HepG2 (cell line): ENCODE results near the gene ADGRB2. TPM values are rescaled to one million over a fixed set of nuclear protein-coding genes. Genes with fewer than 3 reads are reported as not detected.

Source experiments
- ATAC-seq: fragments of 200-7000 bp; cut with Tn5 transposase; 3 replicates; pipeline ENCODE4 v1.9.1; 2020; ENCODE audit warnings: mild to moderate bottlenecking, moderate library complexity
- BruUV-seq: library from RNA; stranded (reverse); fragments of 400-500 nt; replicated peaks from 2 replicates; lab custom pipeline; 2021; lab: Mats Ljungman, UMichigan
- CTCF ChIA-PET: fragments of 300-600 bp; formaldehyde crosslinking; extraction: SDS; loops from one replicate; lab custom pipeline; 2021; ENCODE audit warnings: low total read pairs, inconsistent platforms, low intra/inter-chr PET ratio; lab: Yijun Ruan, JAX
- POLR2A ChIA-PET: fragments of 350-600 bp; sonication (Branson Sonifier 250); formaldehyde crosslinking; loops from one replicate; lab custom pipeline; 2020; ENCODE audit warnings: antibody characterized with exemption, inconsistent platforms; lab: Yijun Ruan, JAX
- DNase-seq: peaks from one replicate; pipeline ENCODE4 v3.0.0-alpha.2; 2015; ENCODE audit warnings: low spot score
- FAIRE-seq: peaks from 3 replicates; lab custom pipeline; 2011; peaks lifted over from hg19 to GRCh38; lab: Jason Lieb, UNC
- H2AFZ ChIP-seq: one replicate; pipeline ENCODE4 v1.6.1; 2011; ENCODE audit warnings: low read length, inconsistent platforms
- H3K27ac ChIP-seq: fragments of 300-600 bp; 3 replicates; pipeline ENCODE4 v1.8.0; 2011; ENCODE audit warnings: mixed run types, mild to moderate bottlenecking, mixed read lengths, low read length, inconsistent platforms; ENCODE audit not compliant: insufficient read depth; ENCODE audit errors: extremely low read length
- H3K27me3 ChIP-seq, 2 experiments: fragments of 200-600 bp in 1 of 2; 2 replicates in 1 of 2; 3 replicates in 1 of 2; pipeline versions ENCODE4 v1.6.0 to v1.8.0; 2011; ENCODE audit warnings: low read length in 2 of 2, mild to moderate bottlenecking in 2 of 2, moderate library complexity in 2 of 2, inconsistent platforms in 1 of 2; ENCODE audit not compliant: insufficient read depth in 2 of 2, control insufficient read depth in 1 of 2
- H3K36me3 ChIP-seq, 2 experiments: fragments of 200-600 bp in 1 of 2; replicated peaks in 1 of 2; 2 replicates in 1 of 2; 3 replicates in 1 of 2; pipeline versions ENCODE4 v1.5.1 to v1.8.0; 2011; ENCODE audit warnings: low read length in 2 of 2, inconsistent platforms in 1 of 2; ENCODE audit not compliant: insufficient read depth in 2 of 2, control insufficient read depth in 1 of 2
- H3K4me1 ChIP-seq: 2 replicates; pipeline ENCODE4 v1.5.1; 2012; ENCODE audit warnings: low read length, inconsistent platforms; ENCODE audit not compliant: insufficient read depth
- H3K4me2 ChIP-seq: 2 replicates; pipeline ENCODE4 v1.6.0; 2011; ENCODE audit warnings: low read depth, low read length, inconsistent platforms
- H3K4me3 ChIP-seq, 3 experiments: fragments of 200-600 bp in 1 of 3; sonication (generic), shearing (Covaris generic) in 1 of 3; replicated peaks in 1 of 3; 2 replicates each; pipeline ENCODE4 v1.5.1; 2011 to 2016; ENCODE audit warnings: low read length in 3 of 3, inconsistent platforms in 2 of 3, low read depth in 2 of 3, mild to moderate bottlenecking in 2 of 3, control low read depth in 1 of 3, mixed read lengths in 1 of 3; ENCODE audit not compliant: insufficient read depth in 1 of 3
- H3K79me2 ChIP-seq: one replicate; pipeline ENCODE4 v1.6.1; 2011; ENCODE audit warnings: low read length, inconsistent platforms; ENCODE audit not compliant: insufficient read depth
- H3K9ac ChIP-seq: 2 replicates; pipeline ENCODE4 v1.6.0; 2011; ENCODE audit warnings: mild to moderate bottlenecking, low read depth, low read length, inconsistent platforms; ENCODE audit not compliant: insufficient read depth
- H3K9me3 ChIP-seq: 2 replicates; pipeline ENCODE4 v1.5.1; 2012; ENCODE audit warnings: mild to moderate bottlenecking, low read length
- H4K20me1 ChIP-seq: 2 replicates; pipeline ENCODE4 v1.6.0; 2011; ENCODE audit warnings: inconsistent platforms, mild to moderate bottlenecking, low read length, moderate library complexity; ENCODE audit not compliant: insufficient read depth
- ELF4 ChIP-seq: sonication (generic); formaldehyde crosslinking; IDR thresholded peaks from 2 replicates; pipeline ENCODE4 v1.5.0; 2020; ENCODE audit warnings: missing genetic modification reagents, mild to moderate bottlenecking, moderate library complexity, borderline replicate concordance
- FOXO1 ChIP-seq: sonication (generic); formaldehyde crosslinking; IDR thresholded peaks from 2 replicates; pipeline ENCODE4 v1.4.0; 2020; ENCODE audit warnings: missing genetic modification reagents
- POGZ ChIP-seq: sonication (generic); formaldehyde crosslinking; IDR thresholded peaks from 2 replicates; pipeline ENCODE4 v1.4.0; 2020; ENCODE audit warnings: mild to moderate bottlenecking, missing genetic modification reagents
- ZNF180 ChIP-seq: sonication (generic); formaldehyde crosslinking; IDR thresholded peaks from 2 replicates; pipeline ENCODE4 v1.4.0; 2020; ENCODE audit warnings: low read depth, missing genetic modification reagents, borderline replicate concordance
- ZNF224 ChIP-seq: sonication (generic); formaldehyde crosslinking; IDR thresholded peaks from 2 replicates; pipeline ENCODE4 v1.5.0; 2020; ENCODE audit warnings: mild to moderate bottlenecking, missing genetic modification reagents
- ZNF746 ChIP-seq: sonication (generic); formaldehyde crosslinking; IDR thresholded peaks from 2 replicates; pipeline ENCODE4 v1.8.0; 2022; ENCODE audit warnings: mild to moderate bottlenecking, missing genetic modification reagents
- WGBS: methylation state at CpG from one replicate; pipeline ENCODE4 v1.1.6; 2017; ENCODE audit warnings: low lambda C conversion rate; 5-methylcytosine and 5-hydroxymethylcytosine counted together
- in situ Hi-C: cut with HindIII; loops from 2 replicates; pipeline ENCODE4 v1.10.0; 2017; ENCODE audit warnings: low pct_unique_long_range_greater_than_20kb; ENCODE audit not compliant: extremely low pct_ligation_motif_present
- intact Hi-C: fragments of 100-400 bp; cut with micrococcal nuclease; formaldehyde crosslinking; loops from one replicate; pipeline ENCODE4 v1.10.0; 2022; ENCODE audit not compliant: unreplicated experiment
- polyA plus RNA-seq, 8 experiments: library from polyadenylated mRNA; depleted of rRNA in 3 of 8; stranded (reverse) in 7 of 8; unstranded in 1 of 8; fragments of >200 nt; fragmentation: Illumina TruSeq in 4 of 8; extraction: Trizol in 4 of 8; gene quantifications; 2 replicates each; pipeline versions ENCODE4 v1.2.1 to v1.2.3, GENCODE V29; 2011 to 2016; ENCODE audit warnings: low read depth in 4 of 8, missing spikeins in 1 of 8, mixed read lengths in 1 of 8; ENCODE audit not compliant: insufficient read depth in 1 of 8
- total RNA-seq, 5 experiments: library from RNA; depleted of rRNA; stranded (reverse); fragments of >200 nt; fragmentation: Illumina TruSeq; extraction: Trizol; gene quantifications; 2 replicates each; pipeline ENCODE4 v1.2.3, GENCODE V29; 2016; ENCODE audit warnings: low read depth in 1 of 5
- TF ChIP-seq, protein P1 (sequence below): sonication (generic); formaldehyde crosslinking; IDR thresholded peaks from 2 replicates; pipeline ENCODE4 v1.4.0; 2020; ENCODE audit warnings: mild to moderate bottlenecking, missing genetic modification reagents, borderline replicate concordance

Gene ADGRB2
- total and polyA plus RNA-seq, 2 of the 13 experiments (the other 11 are each of a cell fraction or from before 2014, with no cell fraction given), result 0.03 to 0.09 TPM

DNA sequence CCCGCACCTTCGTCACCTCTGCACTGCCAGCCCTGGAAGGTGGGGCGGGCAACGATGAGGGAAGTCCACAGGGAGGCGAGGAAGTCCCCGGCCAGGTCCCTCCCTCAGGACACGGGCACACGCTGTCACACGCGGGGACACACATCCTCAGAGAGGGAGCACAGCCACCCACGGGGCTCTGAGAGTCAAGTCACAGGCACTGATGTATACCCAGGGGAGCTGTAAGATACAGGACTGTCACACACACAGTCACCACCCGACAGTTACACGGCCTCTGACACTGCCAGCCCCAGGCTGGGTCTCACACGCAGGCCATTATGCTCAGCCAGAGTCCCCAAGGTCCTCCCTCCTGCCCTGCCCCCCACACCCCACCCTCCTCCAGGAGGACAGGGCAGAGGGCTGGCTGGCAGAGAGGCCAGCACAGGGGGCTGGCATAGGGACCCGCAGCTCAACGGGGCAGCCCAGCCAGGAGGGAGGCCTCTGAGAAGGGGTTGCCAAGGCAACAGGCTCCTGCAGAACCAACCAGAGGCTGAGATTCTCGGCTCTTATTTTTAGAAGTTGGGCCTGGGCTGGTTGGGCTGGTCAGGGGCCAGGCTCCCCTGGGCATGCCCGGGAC is 17.7 kb upstream of the ADGRB2 start:
- H3K27me3 ChIP-seq, result peaks cover 5 to 18% of the 10 kb centered on the region in 2 experiments; a peak in 4 of 5 replicates
- H3K4me2 ChIP-seq, result no peak overlapping the region
- no peaks in the 10 kb centered on the region for H4K20me1 ChIP-seq
- DNase-seq (no peak), FAIRE-seq (no peak)
- BruUV-seq, result no TSS peak
- no peaks in the 10 kb centered on the region for H3K4me1 ChIP-seq
- H3K4me3 ChIP-seq, result no peak overlapping the region
- in situ Hi-C loops, result no loop called here
- POLR2A ChIA-PET, result no interaction called here
- no peak overlapping the region for H3K27ac ChIP-seq
- intact Hi-C loops, result no loop called here
- CTCF ChIA-PET, result no interaction called here
- no peaks in the 10 kb centered on the region for H3K9me3 ChIP-seq
- H3K9ac ChIP-seq, result no peak overlapping the region
- no peak overlapping the region for H2AFZ ChIP-seq
- WGBS, result 38% methylated on average over 17 of the region's 18 CpGs
- H3K36me3 ChIP-seq, result no peaks in the 10 kb centered on the region
- TF ChIP-seq FOXO1, result no peak
- TF ChIP-seq POGZ (CRISPR knock-in tag), result no peak
- TF ChIP-seq ELF4 (CRISPR knock-in tag), result no peak
- TF ChIP-seq ZNF224 (CRISPR knock-in tag), result no peak
- no peak for TF ChIP-seq ZNF746 (CRISPR knock-in tag)
- TF ChIP-seq, protein P1, sequence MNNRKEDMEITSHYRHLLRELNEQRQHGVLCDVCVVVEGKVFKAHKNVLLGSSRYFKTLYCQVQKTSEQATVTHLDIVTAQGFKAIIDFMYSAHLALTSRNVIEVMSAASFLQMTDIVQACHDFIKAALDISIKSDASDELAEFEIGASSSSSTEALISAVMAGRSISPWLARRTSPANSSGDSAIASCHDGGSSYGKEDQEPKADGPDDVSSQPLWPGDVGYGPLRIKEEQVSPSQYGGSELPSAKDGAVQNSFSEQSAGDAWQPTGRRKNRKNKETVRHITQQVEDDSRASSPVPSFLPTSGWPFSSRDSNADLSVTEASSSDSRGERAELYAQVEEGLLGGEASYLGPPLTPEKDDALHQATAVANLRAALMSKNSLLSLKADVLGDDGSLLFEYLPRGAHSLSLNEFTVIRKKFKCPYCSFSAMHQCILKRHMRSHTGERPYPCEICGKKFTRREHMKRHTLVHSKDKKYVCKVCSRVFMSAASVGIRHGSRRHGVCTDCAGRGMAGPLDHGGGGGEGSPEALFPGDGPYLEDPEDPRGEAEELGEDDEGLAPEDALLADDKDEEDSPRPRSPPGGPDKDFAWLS (CRISPR knock-in tag), result no peak
- no peak for TF ChIP-seq ZNF180 (CRISPR knock-in tag)
- TF ChIP-seq, all 625 proteins: peak for 0
- H3K79me2 ChIP-seq, result no peaks in the 10 kb centered on the region
- ATAC-seq, result no peak; the same call in 2 of the 3 replicates
